HL-60 (cell line): ENCODE results near the gene SLC6A11.

ENCODE experiments used
- DNase-seq, 2 experiments: peaks; one replicate each; pipeline ENCODE4 v3.0.0-alpha.2; 2010 to 2020; ENCODE audit warnings: low read depth in 1 of 2, low spot score in 1 of 2
- H3K27ac ChIP-seq: fragments of 250-450 bp; sonication (Bioruptor Pico); replicated peaks from 2 replicates; pipeline ENCODE4 v1.5.1; 2020; ENCODE audit warnings: mild to moderate bottlenecking, moderate library complexity
- H3K27me3 ChIP-seq: fragments of 250-450 bp; sonication (Bioruptor Pico); 2 replicates; pipeline ENCODE4 v1.5.1; 2021; ENCODE audit warnings: mild to moderate bottlenecking, moderate library complexity; ENCODE audit not compliant: insufficient read depth, poor library complexity, severe bottlenecking
- H3K4me3 ChIP-seq: replicated peaks from 2 replicates; pipeline ENCODE4 v1.5.1; 2011; ENCODE audit warnings: mild to moderate bottlenecking, control low read depth, low read length; ENCODE audit not compliant: insufficient read depth
- CTCF ChIP-seq: IDR thresholded peaks from one replicate; pipeline ENCODE4 v1.5.1; 2011; ENCODE audit warnings: low read length, control low read depth, inconsistent platforms; ENCODE audit not compliant: insufficient read depth
- GABPA ChIP-seq: IDR thresholded peaks from 2 replicates; pipeline ENCODE4 v1.6.1; 2012; ENCODE audit warnings: low read depth
- POLR2AphosphoS5 ChIP-seq: IDR thresholded peaks from 2 replicates; pipeline ENCODE4 v1.6.1; 2012; ENCODE audit warnings: low read depth
- REST ChIP-seq: IDR thresholded peaks from 2 replicates; pipeline ENCODE4 v1.6.1; 2012; ENCODE audit warnings: low read depth; ENCODE audit not compliant: insufficient replicate concordance
- SPI1 ChIP-seq: IDR thresholded peaks from 2 replicates; pipeline ENCODE4 v1.6.1; 2012; ENCODE audit warnings: low read depth, mild to moderate bottlenecking, borderline replicate concordance

Gene SLC6A11

GRCh38 chr3:10835406-10835805, 19.4 kb downstream of the SLC6A11 start:
- TF ChIP-seq GABPA: no peak
- no peak for TF ChIP-seq CTCF
- TF ChIP-seq SPI1: no peak
- TF ChIP-seq POLR2AphosphoS5: no peak
- no peak for TF ChIP-seq REST
- no peak overlapping the region for H3K4me3 ChIP-seq
- no peak overlapping the region for H3K27ac ChIP-seq
- peaks cover 2% of the 10 kb centered on the region for H3K27me3 ChIP-seq
- peak in 1 of 2 experiments; percentile 41 for DNase-seq

GRCh38 chr3:10836676-10837075, 20.6 kb downstream of the SLC6A11 start:
- Histone ChIP-seq H3K27me3 (peaks cover 2% of the 10 kb centered on the region), H3K27ac (no peak overlapping the region), H3K4me3 (no peak overlapping the region)
- DNase-seq: no peak
- no peak for TF ChIP-seq SPI1
- no peak for TF ChIP-seq CTCF
- TF ChIP-seq GABPA: no peak
- TF ChIP-seq POLR2AphosphoS5: no peak

- Histone ChIP-seq H3K27me3 (peaks cover 2% of the 10 kb centered on the region), H3K4me3 (no peak overlapping the region), H3K27ac (no peak overlapping the region)
- TF ChIP-seq CTCF (no peak), REST (no peak), GABPA (no peak), POLR2AphosphoS5 (no peak), SPI1 (no peak)
- DNase-seq: no peak
Measured at GRCh38 chr3:10837849-10838248, 21.8 kb downstream of the SLC6A11 start.

GRCh38 chr3:10839167-10839566, 23.1 kb downstream of the SLC6A11 start:
- Histone ChIP-seq H3K4me3 (no peak overlapping the region), H3K27me3 (peaks cover 2% of the 10 kb centered on the region), H3K27ac (no peak overlapping the region)
- TF ChIP-seq GABPA: no peak
- no peak for DNase-seq
